ENCODE results near the gene LUZP2.

Gene LUZP2

GRCh38 chr11:24628224-24628776, 131.4 kb downstream of the LUZP2 start:
- in situ Hi-C loops (cut with MboI; ENCODE audit: low sequenced_read_pairs) = no loop called here

- in situ Hi-C loops (cut with MboI; ENCODE audit: low sequenced_read_pairs) = no loop called here
Observed at GRCh38 chr11:24634606-24635160, 137.8 kb downstream of the LUZP2 start.

- in situ Hi-C loops (cut with MboI; ENCODE audit: low sequenced_read_pairs) = no loop called here
Observed at GRCh38 chr11:24635588-24636290, 138.9 kb downstream of the LUZP2 start.

GRCh38 chr11:24636291-24636629, 139.4 kb downstream of the LUZP2 start:
- in situ Hi-C loops (cut with MboI; ENCODE audit: low sequenced_read_pairs) = no loop called here

DNA sequence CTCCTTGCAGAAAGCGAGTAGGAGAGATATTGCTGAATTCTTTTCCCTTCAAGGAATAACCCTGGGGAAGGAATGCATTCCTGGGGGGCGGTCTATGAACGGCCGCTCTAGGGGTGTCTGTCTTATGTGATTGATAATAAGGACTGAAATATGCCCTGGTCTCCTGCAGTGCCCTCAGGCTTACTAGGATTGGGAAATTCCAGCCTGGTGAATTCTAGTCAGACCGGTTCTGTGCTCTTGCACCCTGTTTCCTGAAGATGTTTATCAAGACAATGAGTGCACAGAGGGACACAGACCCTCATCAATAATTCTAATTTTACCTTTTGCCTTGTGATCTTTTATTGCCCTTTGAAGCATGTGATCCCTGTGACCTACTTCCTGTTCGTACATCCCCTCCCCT, 140.7 kb downstream of the LUZP2 start:
- in situ Hi-C loops (cut with MboI; ENCODE audit: low sequenced_read_pairs) = no loop called here

DNA sequence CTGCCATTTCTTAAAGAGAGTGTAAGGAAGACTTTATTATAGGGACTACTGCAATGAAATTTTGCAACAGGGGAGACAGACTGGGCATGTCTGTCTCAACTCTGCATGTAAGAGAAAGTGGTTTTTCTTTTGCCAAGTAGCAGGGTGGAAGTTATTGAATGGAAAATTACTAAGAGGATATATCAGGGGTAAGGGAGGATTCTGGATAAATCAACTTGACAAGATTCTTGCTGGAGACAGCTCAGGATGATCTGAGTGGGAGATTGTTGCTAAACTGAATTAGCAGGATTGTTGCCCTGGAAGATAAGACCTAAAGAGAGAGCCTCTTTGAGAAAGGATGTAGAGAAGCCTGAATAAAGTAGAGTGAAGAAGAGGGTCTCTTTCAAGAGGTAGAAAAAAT, 145.8 kb downstream of the LUZP2 start:
- in situ Hi-C loops (cut with MboI; ENCODE audit: low sequenced_read_pairs) = no loop called here

DNA sequence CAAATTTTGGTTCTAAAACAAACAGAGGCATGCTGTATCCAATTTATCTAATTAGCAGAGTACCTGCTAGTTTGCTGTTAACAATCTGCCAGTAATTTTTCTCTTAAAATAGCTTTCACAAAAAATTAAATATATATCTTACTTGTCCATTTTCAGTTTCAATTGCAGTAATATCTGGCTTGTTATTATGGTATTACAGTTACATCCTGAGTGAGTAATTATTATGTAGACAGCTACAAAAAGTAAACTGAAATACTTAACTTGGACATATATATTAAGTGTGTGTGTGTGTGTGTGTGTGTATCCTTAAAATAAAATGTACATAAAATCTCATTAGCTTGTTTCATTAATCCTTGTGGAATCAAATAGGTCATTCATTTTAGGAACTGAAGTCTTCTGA, 148.7 kb downstream of the LUZP2 start:
- in situ Hi-C loops (cut with MboI; ENCODE audit: low sequenced_read_pairs) = no loop called here

DNA sequence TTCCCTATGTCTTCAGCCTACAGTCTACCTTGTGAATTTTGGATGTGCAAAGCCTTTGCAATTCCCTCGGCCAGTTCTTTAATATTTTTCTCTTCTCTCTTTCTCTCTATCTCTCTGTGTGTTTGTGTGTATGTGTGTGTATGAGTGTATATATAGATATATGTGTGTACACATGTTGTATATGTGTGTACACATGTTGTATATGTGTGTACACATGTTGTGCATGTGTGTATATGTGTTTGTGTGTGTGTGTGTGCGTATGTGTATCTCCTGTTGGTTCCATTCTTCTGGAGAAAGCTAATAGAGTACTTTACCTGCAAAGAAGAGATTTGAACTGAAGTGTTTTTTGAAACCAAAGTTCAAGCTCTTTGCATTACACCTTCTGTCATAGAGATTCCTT, 155.0 kb downstream of the LUZP2 start:
- in situ Hi-C loops (cut with MboI; ENCODE audit: low sequenced_read_pairs) = no loop called here

DNA sequence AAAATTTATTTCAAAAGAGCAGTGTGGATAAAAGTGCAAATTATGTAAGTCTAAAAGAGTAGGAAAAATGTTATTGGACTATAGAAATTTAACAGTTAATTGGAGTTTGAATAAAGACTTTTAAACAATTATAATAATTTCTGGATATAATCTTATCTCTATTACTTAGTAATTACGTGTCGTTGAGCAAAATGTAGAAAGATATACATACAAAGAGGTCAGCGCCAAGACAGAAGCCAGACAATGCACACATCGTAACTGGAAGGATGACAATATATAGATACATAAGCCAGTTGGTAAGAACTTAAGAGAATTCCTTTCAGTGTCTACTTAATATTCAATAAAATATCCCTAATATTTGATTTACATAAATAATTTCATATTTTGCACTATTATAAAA, 157.0 kb downstream of the LUZP2 start:
- in situ Hi-C loops (cut with MboI; ENCODE audit: low sequenced_read_pairs) = no loop called here

DNA sequence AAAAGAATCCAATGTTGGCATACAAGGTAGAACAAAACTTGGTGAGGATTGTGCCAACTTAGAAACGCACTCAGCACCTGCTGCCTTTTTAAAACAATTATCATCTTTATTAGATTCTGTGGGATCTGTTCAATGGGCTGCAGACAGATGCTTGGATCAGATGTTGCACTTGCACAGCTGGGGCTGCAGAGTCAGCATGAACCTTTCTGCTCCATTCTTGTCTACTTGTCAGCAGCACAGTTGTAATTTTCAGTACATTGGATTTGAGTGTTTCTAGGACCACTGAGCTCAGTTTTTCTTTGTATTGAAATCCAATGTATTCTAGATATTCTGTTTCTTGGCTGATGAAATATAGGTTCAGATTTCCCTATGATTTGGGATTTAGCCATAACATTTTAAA, 164.5 kb downstream of the LUZP2 start:
- in situ Hi-C loops (cut with MboI; ENCODE audit: low sequenced_read_pairs) = no loop called here

GRCh38 chr11:24664399-24664798, 167.5 kb downstream of the LUZP2 start:
- in situ Hi-C loops (cut with MboI; ENCODE audit: low sequenced_read_pairs) = no loop called here

- in situ Hi-C loops (cut with MboI; ENCODE audit: low sequenced_read_pairs) = no loop called here
Observed at GRCh38 chr11:24667353-24667968, 170.6 kb downstream of the LUZP2 start.

DNA sequence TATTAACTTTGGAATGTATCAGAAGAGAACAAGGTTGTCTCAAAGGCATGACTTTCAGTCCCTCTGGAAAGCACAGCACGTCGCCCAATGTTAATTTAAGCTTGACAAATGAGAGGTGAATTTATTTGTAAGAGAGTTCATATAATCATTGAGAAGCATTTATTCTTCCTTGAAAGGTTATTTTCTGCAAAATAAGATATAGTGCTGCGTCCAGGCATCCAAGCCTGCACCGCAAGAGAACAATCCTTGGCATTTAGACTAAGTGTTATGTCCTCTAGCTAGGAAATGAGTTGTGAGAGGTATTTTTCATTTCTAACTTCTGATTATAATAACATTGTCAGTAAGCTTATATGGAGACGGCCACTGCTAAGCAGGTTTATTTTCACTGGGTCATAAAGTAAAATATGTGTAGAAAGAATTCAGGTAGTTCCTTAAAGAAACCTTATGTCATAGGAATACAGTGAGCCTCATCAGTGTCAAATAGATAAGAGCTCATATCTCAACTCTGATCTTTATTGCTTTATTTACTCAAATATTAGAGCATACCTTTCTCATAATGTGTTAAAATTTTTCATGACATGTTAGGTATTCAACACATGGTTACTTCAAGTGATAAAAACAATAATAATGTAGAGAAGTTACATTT, 182.0 kb downstream of the LUZP2 start:
- in situ Hi-C loops (cut with MboI; ENCODE audit: low sequenced_read_pairs) = no loop called here

DNA sequence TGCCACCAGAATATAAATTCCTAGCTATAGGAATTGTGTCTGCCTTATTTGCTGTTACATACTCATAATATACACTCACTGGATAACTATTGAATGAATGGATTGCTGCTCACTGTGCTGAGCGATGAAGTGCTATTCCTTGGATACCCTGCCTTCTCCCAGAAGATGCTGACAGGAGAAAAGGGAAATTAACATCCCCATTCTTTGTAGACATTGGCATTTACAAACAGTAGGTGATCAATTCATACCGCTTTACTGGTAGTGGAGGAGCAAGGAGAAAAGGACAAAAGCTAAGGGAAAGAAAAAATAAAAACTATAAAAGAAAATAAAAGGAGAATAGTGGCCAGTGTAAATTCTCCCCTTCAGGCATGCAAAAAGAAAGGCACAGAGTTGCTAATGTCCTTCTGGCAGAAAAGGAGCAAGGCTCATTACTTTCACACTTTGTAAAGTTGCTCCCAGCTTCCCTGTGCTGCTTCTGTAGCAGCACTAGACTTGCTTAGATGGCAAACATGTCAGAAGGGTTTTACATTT, 183.0 kb downstream of the LUZP2 start:
- in situ Hi-C loops (cut with MboI; ENCODE audit: low sequenced_read_pairs) = no loop called here

DNA sequence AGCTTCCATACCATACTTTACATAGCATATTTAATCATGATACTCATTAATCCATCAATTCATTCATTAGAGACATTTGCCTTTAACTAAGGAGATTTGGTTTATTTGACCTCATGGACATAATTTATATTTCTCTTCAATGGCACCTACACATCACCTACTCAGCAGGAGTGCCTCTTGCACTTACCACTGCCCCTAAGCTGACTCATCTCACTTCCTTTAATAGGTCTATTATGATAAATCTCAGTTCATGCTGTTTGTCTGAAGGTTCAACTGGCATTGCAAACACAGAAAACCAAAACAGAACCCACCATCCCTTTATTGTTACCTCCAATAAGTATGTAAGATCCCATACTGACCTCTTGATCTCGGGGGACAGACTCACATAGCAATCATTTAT, 186.7 kb downstream of the LUZP2 start:
- in situ Hi-C loops (cut with MboI; ENCODE audit: low sequenced_read_pairs) = no loop called here

DNA sequence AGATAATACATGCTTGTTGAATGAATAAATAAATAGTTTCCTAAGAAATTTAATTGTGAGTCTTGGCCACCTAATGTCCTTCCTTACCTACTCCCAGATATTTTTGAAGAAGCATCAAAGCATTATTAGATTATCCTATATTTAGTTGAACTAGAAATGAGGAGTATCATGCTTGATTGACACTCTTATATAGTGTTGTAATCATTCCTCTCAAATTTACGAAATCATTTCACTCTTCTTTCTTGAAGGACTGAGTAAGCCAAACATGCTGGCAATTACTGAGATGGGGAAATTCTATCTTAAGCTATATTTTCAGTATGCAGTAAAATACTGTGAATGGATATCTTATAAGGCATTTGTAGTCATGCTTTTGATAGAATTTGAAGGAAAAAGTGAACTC, 189.0 kb downstream of the LUZP2 start:
- in situ Hi-C loops (cut with MboI; ENCODE audit: low sequenced_read_pairs) = no loop called here

- in situ Hi-C loops (cut with MboI; ENCODE audit: low sequenced_read_pairs) = no loop called here
Observed at GRCh38 chr11:24687531-24688147, 190.8 kb downstream of the LUZP2 start.

GRCh38 chr11:24688981-24689380, 192.1 kb downstream of the LUZP2 start:
- in situ Hi-C loops (cut with MboI; ENCODE audit: low sequenced_read_pairs) = no loop called here

DNA sequence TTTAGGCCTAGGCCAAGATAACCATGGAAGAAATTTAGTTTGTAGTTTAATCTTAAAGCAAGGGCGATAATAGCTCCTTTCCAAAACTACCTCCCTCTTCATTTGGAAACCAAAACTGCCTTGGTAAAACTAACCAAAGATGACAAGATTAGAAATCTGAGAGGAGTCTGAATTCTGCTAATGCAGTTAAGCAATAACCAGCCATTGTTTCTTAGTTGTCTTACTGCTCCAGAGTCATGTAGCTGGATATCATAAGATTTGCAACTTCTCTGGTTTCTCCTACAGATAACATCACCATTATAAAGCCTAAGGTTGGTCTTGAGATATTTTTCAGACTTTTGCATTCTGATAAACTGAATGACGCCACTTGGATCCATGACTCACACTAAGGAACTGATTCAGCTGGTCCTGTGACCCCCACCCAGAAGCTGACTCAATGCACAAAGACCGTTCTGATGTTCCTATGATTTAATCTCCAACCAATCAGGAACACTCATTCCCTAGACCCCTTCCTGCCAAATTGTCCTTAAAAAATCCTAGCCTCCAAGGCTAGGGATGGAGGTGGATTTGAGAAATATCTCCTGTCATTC, 200.8 kb downstream of the LUZP2 start:
- in situ Hi-C loops (cut with MboI; ENCODE audit: low sequenced_read_pairs) = no loop called here

GRCh38 chr11:24704716-24705115, 207.9 kb downstream of the LUZP2 start:
- in situ Hi-C loops (cut with MboI; ENCODE audit: low sequenced_read_pairs) = no loop called here

GRCh38 chr11:24705474-24705873, 208.6 kb downstream of the LUZP2 start:
- in situ Hi-C loops (cut with MboI; ENCODE audit: low sequenced_read_pairs) = no loop called here

All from HL-60/S4 treated with phorbol 12-myristate 13-acetate at 8.2 ng/mL for 4 days and 3 days (cell line).